SK-N-SH (cell line): ENCODE results near the gene DCAF17. TPM values are rescaled to one million over a fixed set of nuclear protein-coding genes. Genes with fewer than 3 reads are reported as not detected.

Source experiments
- CTCF ChIA-PET: fragments of 300-600, 350-600 bp; formaldehyde crosslinking; extraction: SDS; loops from one replicate; lab custom pipeline; 2021; lab: Yijun Ruan, JAX
- POLR2A ChIA-PET: fragments of 350-600 bp; sonication (Branson Sonifier 250); formaldehyde crosslinking; extraction: SDS; loops from one replicate; lab custom pipeline; 2020; ENCODE audit warnings: antibody characterized with exemption, inconsistent platforms; lab: Yijun Ruan, JAX
- DNase-seq: peaks from one replicate; pipeline ENCODE4 v3.0.0; 2012
- H2AFZ ChIP-seq: fragments of 200-600 bp; sonication (generic); 2 replicates; pipeline ENCODE4 v1.8.1; 2016; ENCODE audit warnings: antibody characterized with exemption, mild to moderate bottlenecking, low read depth
- H3F3A ChIP-seq: fragments of 200-600 bp; sonication (generic); replicated peaks from 2 replicates; pipeline ENCODE3; 2016; ENCODE audit warnings: antibody characterized with exemption, mild to moderate bottlenecking; ENCODE audit not compliant: insufficient read depth
- H3K27ac ChIP-seq, 2 experiments: fragments of 200-500 bp in 1 of 2; fragments of 200-600 bp in 1 of 2; sonication (Bioruptor generic) in 1 of 2; sonication (generic), shearing (Covaris generic) in 1 of 2; 2 replicates each; pipeline versions ENCODE4 v1.5.1 to v1.6.1; 2014 to 2016; ENCODE audit warnings: low read depth in 2 of 2, inconsistent platforms in 1 of 2, low read length in 1 of 2, mild to moderate bottlenecking in 1 of 2, mixed read lengths in 1 of 2
- H3K27me3 ChIP-seq: fragments of 200-600 bp; sonication (generic), shearing (Covaris generic); 2 replicates; pipeline ENCODE4 v1.6.1; 2016; ENCODE audit warnings: mixed run types; ENCODE audit not compliant: insufficient read depth
- H3K36me3 ChIP-seq, 2 experiments: fragments of 200-500 bp in 1 of 2; fragments of 200-600 bp in 1 of 2; sonication (Bioruptor generic) in 1 of 2; sonication (generic) in 1 of 2; replicated peaks in 1 of 2; 2 replicates each; pipeline versions ENCODE3 to v1.5.1; 2014 to 2016; ENCODE audit warnings: low read length in 1 of 2, mild to moderate bottlenecking in 1 of 2; ENCODE audit not compliant: insufficient read depth in 2 of 2, control insufficient read depth in 1 of 2
- H3K4me1 ChIP-seq, 2 experiments: fragments of 200-500 bp in 1 of 2; fragments of 200-600 bp in 1 of 2; sonication (Bioruptor generic) in 1 of 2; sonication (generic), shearing (Covaris generic) in 1 of 2; 2 replicates each; pipeline versions ENCODE4 v1.5.1 to v1.6.1; 2014 to 2016; ENCODE audit warnings: low read depth in 1 of 2, low read length in 1 of 2, mixed run types in 1 of 2; ENCODE audit not compliant: insufficient read depth in 2 of 2, control insufficient read depth in 1 of 2
- H3K4me2 ChIP-seq: fragments of 200-600 bp; sonication (generic), shearing (Covaris generic); 2 replicates; pipeline ENCODE4 v1.6.1; 2017; ENCODE audit warnings: mixed run types
- H3K4me3 ChIP-seq, 2 experiments: fragments of 200-500 bp in 1 of 2; fragments of 200-600 bp in 1 of 2; sonication (Bioruptor generic) in 1 of 2; sonication (generic), shearing (Covaris generic) in 1 of 2; 2 replicates each; pipeline versions ENCODE4 v1.5.1 to v1.8.1; 2014 to 2016; ENCODE audit warnings: low read depth in 2 of 2, inconsistent platforms in 1 of 2, low read length in 1 of 2, mild to moderate bottlenecking in 1 of 2, mixed read lengths in 1 of 2, moderate library complexity in 1 of 2
- H3K79me2 ChIP-seq: fragments of 200-600 bp; sonication (generic); 2 replicates; pipeline ENCODE4 v1.8.1; 2017; ENCODE audit warnings: mild to moderate bottlenecking; ENCODE audit not compliant: insufficient read depth
- H3K9ac ChIP-seq: fragments of 200-600 bp; sonication (generic); 2 replicates; pipeline ENCODE4 v1.6.1; 2017; ENCODE audit warnings: mixed run types
- H3K9me2 ChIP-seq: fragments of 200-600 bp; sonication (generic); 2 replicates; pipeline ENCODE4 v1.6.1; 2017; ENCODE audit warnings: mixed run types
- H3K9me3 ChIP-seq: fragments of 200-600 bp; sonication (generic); 2 replicates; pipeline ENCODE4 v1.6.1; 2017; ENCODE audit warnings: mixed run types, mild to moderate bottlenecking, moderate library complexity
- H4K20me1 ChIP-seq: fragments of 200-600 bp; sonication (generic); 2 replicates; pipeline ENCODE4 v1.6.1; 2017; ENCODE audit warnings: mild to moderate bottlenecking, mixed run types; ENCODE audit not compliant: insufficient read depth
- CHD2 ChIP-seq: fragments of 150-350 bp; IDR thresholded peaks from 2 replicates; pipeline ENCODE4 v1.6.1; 2018; ENCODE audit warnings: low read length; ENCODE audit not compliant: partially characterized antibody
- ELF1 ChIP-seq: IDR thresholded peaks from 2 replicates; pipeline ENCODE4 v1.4.0; 2012
- EP300 ChIP-seq, 2 experiments: IDR thresholded peaks; 2 replicates each; pipeline versions ENCODE4 v1.4.0 to v1.6.1; 2012; ENCODE audit warnings: borderline replicate concordance in 1 of 2, low read depth in 1 of 2, low read length in 1 of 2
- FOXM1 ChIP-seq: IDR thresholded peaks from 2 replicates; pipeline ENCODE4 v1.4.0; 2012; ENCODE audit warnings: low read depth, mild to moderate bottlenecking
- GABPA ChIP-seq: IDR thresholded peaks from 2 replicates; pipeline ENCODE4 v1.4.0; 2012; ENCODE audit warnings: low read depth, mild to moderate bottlenecking
- JUND ChIP-seq: IDR thresholded peaks from 2 replicates; pipeline ENCODE4 v1.4.0; 2012
- MEF2A ChIP-seq: IDR thresholded peaks from 2 replicates; pipeline ENCODE4 v1.4.0; 2012; ENCODE audit warnings: low read depth, borderline replicate concordance
- NFIC ChIP-seq: IDR thresholded peaks from 2 replicates; pipeline ENCODE4 v1.4.0; 2012; ENCODE audit warnings: borderline replicate concordance
- NRF1 ChIP-seq: IDR thresholded peaks from 2 replicates; pipeline ENCODE4 v1.6.1; 2012; ENCODE audit warnings: low read depth, mild to moderate bottlenecking, low read length
- POLR2AphosphoS5 ChIP-seq: IDR thresholded peaks from 2 replicates; pipeline ENCODE4 v1.6.1; 2012; ENCODE audit warnings: low read depth, low read length
- RFX5 ChIP-seq: IDR thresholded peaks from 2 replicates; pipeline ENCODE4 v1.6.1; 2012; ENCODE audit warnings: mild to moderate bottlenecking, improper control_type of control experiment, low read length
- RXRA ChIP-seq: IDR thresholded peaks from 2 replicates; pipeline ENCODE4 v1.4.0; 2012; ENCODE audit warnings: low read depth, mild to moderate bottlenecking, borderline replicate concordance
- SMC3 ChIP-seq: IDR thresholded peaks from 2 replicates; pipeline ENCODE4 v1.6.1; 2012; ENCODE audit warnings: low read depth, low read length, improper control_type of control experiment
- TAF1 ChIP-seq: IDR thresholded peaks from 2 replicates; pipeline ENCODE4 v1.6.1; 2012; ENCODE audit warnings: low read depth, mild to moderate bottlenecking, low read length, moderate library complexity, borderline replicate concordance
- YY1 ChIP-seq: IDR thresholded peaks from 2 replicates; pipeline ENCODE4 v1.4.0; 2012; ENCODE audit warnings: low read depth, mild to moderate bottlenecking
- WGBS: methylation state at CpG from one replicate; pipeline ENCODE4 v1.1.6; 2017; ENCODE audit warnings: low lambda C conversion rate; 5-methylcytosine and 5-hydroxymethylcytosine counted together
- polyA plus RNA-seq, 3 experiments: library from polyadenylated mRNA; depleted of rRNA; stranded (reverse); fragments of >200 nt; gene quantifications; 2 replicates each; pipeline ENCODE4 v1.2.3, GENCODE V29; 2012
- TF ChIP-seq, protein P1 (sequence below): IDR thresholded peaks from 2 replicates; pipeline ENCODE4 v1.6.1; 2012; ENCODE audit warnings: mild to moderate bottlenecking, low read depth, low read length, moderate library complexity
- TF ChIP-seq, protein P2 (sequence below): fragments of 150-350 bp; IDR thresholded peaks from 2 replicates; pipeline ENCODE4 v1.6.1; 2016; ENCODE audit warnings: mild to moderate bottlenecking, low read depth, low read length
- TF ChIP-seq, protein P3 (sequence below): fragments of 200-600 bp; sonication (generic); IDR thresholded peaks from 2 replicates; pipeline ENCODE4 v1.6.1; 2017; ENCODE audit warnings: antibody characterized with exemption, mild to moderate bottlenecking, moderate library complexity
- TF ChIP-seq, protein P4 (sequence below): IDR thresholded peaks from 2 replicates; pipeline ENCODE4 v1.4.0; 2012; ENCODE audit warnings: low read depth
- TF ChIP-seq, protein P5 (sequence below): IDR thresholded peaks from 2 replicates; pipeline ENCODE4 v1.4.0; 2012; ENCODE audit warnings: low read depth, borderline replicate concordance

The DCAF17 gene
- polyA plus RNA-seq, 1 of the 3 experiments (the other 2 are of a cell fraction): 4.9 TPM

DNA sequence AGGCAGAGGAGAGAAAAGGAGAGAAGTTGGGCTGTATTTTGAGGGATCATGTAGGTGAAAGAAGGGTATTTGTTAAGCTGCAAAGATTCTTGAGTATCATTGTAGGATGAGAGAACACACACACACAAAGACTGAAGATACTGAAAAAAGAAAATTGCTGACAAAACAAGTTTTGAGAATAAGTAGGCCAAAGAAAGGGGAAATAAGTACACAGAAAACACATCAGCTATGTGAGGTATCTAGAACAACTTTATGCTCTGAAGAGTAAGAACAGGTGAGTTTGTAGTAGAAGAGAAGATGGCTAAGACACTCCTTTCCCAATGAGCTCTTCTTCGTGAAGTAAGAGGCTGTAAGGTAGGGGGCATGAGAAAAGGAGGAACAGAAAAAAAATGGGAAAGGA is 28.5 kb upstream of the DCAF17 start:
- Histone ChIP-seq H3K36me3 (peaks cover 0 to 2% of the 10 kb centered on the region in 2 experiments), H3K4me1 (peaks cover 5 to 15% of the 10 kb centered on the region in 2 experiments), H2AFZ (no peak overlapping the region), H3K9me3 (peaks cover 5% of the 10 kb centered on the region; the same call in 1 of the 2 replicates), H3K27ac (no peak overlapping the region), H3F3A (peaks cover 13% of the 10 kb centered on the region), H3K27me3 (no peaks in the 10 kb centered on the region), H3K9ac (no peak overlapping the region), H3K4me2 (no peak overlapping the region), H3K4me3 (no peak overlapping the region), H3K79me2 (peaks cover 17% of the 10 kb centered on the region; the same call in 1 of the 2 replicates), H4K20me1 (no peaks in the 10 kb centered on the region), H3K9me2 (no peaks in the 10 kb centered on the region)
- no peak for DNase-seq
- TF ChIP-seq MEF2A (no peak), RFX5 (no peak), POLR2AphosphoS5 (no peak), GABPA (no peak), RXRA (no peak), CHD2 (no peak), NRF1 (no peak), SMC3 (no peak), YY1 (no peak), NFIC (no peak), FOXM1 (no peak), EP300 (IDR thresholded peaks at IDR 0.05; ENCODE audit: borderline replicate concordance in 1 of 2, low read depth in 1 of 2, low read length in 1 of 2) (no peak), JUND (no peak), ELF1 (no peak), TAF1 (no peak)
- TF ChIP-seq, protein P1, sequence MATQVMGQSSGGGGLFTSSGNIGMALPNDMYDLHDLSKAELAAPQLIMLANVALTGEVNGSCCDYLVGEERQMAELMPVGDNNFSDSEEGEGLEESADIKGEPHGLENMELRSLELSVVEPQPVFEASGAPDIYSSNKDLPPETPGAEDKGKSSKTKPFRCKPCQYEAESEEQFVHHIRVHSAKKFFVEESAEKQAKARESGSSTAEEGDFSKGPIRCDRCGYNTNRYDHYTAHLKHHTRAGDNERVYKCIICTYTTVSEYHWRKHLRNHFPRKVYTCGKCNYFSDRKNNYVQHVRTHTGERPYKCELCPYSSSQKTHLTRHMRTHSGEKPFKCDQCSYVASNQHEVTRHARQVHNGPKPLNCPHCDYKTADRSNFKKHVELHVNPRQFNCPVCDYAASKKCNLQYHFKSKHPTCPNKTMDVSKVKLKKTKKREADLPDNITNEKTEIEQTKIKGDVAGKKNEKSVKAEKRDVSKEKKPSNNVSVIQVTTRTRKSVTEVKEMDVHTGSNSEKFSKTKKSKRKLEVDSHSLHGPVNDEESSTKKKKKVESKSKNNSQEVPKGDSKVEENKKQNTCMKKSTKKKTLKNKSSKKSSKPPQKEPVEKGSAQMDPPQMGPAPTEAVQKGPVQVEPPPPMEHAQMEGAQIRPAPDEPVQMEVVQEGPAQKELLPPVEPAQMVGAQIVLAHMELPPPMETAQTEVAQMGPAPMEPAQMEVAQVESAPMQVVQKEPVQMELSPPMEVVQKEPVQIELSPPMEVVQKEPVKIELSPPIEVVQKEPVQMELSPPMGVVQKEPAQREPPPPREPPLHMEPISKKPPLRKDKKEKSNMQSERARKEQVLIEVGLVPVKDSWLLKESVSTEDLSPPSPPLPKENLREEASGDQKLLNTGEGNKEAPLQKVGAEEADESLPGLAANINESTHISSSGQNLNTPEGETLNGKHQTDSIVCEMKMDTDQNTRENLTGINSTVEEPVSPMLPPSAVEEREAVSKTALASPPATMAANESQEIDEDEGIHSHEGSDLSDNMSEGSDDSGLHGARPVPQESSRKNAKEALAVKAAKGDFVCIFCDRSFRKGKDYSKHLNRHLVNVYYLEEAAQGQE: no peak
- TF ChIP-seq, protein P2, sequence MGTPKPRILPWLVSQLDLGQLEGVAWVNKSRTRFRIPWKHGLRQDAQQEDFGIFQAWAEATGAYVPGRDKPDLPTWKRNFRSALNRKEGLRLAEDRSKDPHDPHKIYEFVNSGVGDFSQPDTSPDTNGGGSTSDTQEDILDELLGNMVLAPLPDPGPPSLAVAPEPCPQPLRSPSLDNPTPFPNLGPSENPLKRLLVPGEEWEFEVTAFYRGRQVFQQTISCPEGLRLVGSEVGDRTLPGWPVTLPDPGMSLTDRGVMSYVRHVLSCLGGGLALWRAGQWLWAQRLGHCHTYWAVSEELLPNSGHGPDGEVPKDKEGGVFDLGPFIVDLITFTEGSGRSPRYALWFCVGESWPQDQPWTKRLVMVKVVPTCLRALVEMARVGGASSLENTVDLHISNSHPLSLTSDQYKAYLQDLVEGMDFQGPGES: no peak
- TF ChIP-seq, protein P3, sequence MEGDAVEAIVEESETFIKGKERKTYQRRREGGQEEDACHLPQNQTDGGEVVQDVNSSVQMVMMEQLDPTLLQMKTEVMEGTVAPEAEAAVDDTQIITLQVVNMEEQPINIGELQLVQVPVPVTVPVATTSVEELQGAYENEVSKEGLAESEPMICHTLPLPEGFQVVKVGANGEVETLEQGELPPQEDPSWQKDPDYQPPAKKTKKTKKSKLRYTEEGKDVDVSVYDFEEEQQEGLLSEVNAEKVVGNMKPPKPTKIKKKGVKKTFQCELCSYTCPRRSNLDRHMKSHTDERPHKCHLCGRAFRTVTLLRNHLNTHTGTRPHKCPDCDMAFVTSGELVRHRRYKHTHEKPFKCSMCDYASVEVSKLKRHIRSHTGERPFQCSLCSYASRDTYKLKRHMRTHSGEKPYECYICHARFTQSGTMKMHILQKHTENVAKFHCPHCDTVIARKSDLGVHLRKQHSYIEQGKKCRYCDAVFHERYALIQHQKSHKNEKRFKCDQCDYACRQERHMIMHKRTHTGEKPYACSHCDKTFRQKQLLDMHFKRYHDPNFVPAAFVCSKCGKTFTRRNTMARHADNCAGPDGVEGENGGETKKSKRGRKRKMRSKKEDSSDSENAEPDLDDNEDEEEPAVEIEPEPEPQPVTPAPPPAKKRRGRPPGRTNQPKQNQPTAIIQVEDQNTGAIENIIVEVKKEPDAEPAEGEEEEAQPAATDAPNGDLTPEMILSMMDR: no peak
- TF ChIP-seq, protein P4, sequence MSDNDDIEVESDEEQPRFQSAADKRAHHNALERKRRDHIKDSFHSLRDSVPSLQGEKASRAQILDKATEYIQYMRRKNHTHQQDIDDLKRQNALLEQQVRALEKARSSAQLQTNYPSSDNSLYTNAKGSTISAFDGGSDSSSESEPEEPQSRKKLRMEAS: no peak
- TF ChIP-seq, protein P5, sequence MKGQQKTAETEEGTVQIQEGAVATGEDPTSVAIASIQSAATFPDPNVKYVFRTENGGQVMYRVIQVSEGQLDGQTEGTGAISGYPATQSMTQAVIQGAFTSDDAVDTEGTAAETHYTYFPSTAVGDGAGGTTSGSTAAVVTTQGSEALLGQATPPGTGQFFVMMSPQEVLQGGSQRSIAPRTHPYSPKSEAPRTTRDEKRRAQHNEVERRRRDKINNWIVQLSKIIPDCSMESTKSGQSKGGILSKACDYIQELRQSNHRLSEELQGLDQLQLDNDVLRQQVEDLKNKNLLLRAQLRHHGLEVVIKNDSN: no peak
- ChIA-PET POLR2A (interaction anchor here (0.8 kb wide), 1 partner anchor 9 kb away, joined by 4 read pairs; no protein-coding TSS in a partner anchor), CTCF (interaction anchor here (0.9 to 2.1 kb wide), 3 partner anchors 11 to 431 kb away, joined by 3 to 10 read pairs (median 3); no protein-coding TSS in a partner anchor)
- 100% methylated on average over 1 of the region's 1 CpG for WGBS
